ENCODE results near the gene TFEB.

Gene TFEB

DNA sequence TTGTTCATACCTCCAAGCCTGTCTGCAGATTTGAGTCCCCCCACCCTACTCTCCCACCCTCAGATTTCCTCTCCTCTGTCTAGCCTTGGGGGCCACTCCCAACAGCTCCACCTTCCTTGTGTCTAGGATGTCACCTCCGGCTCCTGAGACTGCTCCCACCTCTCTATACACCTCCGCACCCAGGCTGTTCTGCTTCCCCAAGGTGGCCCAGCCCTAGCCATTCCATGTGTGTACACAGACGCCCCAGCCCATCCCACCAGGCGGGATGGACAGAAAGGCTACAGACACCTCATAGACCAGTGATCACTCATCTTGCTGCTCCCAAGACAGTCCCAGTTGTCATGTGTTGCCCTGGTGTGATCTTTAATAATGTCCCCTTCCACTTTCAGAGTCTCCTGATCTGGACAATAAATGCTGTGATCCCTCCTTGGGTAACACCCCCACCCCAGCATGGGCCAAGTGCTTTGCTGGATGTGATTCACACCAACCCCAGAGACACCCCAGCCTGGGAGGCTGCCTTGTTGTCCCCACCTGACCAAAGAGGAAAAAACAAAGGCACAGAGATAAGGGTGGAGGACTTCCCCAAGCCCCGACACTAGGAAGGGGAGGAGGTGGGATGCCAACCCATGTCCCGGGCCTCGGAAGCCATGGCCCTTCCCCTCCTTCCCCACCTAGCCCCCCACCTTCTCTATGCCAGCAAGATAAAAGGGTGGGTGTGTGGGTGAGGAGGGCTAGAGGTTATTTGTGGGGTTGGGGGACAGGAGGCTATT is 61.0 kb downstream of the TFEB start:
- FAIRE-seq (no peak), DNase-seq (ENCODE audit: insufficient read length, low spot score) (no peak)
- no peak for TF ChIP-seq POLR2A (IDR thresholded peaks at IDR 0.05; ENCODE audit: low read depth, low read length)

DNA sequence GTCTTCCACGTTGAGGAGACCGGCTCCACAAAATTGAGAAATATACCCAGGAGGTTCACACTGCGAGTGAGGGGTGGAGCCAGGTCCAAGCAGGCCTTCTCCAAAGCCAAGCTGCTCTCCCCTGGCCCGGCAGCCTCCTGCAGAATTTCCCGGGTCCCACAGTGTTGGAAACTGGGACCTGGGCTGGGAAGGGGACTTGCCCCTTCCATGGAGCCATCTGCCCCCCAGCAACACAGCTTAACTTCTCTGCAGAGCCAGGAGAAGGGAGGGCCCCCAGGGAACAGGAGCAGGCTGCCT is 61.8 kb downstream of the TFEB start:
- TF ChIP-seq POLR2A (IDR thresholded peaks at IDR 0.05; ENCODE audit: low read depth, low read length), result no peak
- FAIRE-seq (no peak), DNase-seq (ENCODE audit: insufficient read length, low spot score) (no peak)

DNA sequence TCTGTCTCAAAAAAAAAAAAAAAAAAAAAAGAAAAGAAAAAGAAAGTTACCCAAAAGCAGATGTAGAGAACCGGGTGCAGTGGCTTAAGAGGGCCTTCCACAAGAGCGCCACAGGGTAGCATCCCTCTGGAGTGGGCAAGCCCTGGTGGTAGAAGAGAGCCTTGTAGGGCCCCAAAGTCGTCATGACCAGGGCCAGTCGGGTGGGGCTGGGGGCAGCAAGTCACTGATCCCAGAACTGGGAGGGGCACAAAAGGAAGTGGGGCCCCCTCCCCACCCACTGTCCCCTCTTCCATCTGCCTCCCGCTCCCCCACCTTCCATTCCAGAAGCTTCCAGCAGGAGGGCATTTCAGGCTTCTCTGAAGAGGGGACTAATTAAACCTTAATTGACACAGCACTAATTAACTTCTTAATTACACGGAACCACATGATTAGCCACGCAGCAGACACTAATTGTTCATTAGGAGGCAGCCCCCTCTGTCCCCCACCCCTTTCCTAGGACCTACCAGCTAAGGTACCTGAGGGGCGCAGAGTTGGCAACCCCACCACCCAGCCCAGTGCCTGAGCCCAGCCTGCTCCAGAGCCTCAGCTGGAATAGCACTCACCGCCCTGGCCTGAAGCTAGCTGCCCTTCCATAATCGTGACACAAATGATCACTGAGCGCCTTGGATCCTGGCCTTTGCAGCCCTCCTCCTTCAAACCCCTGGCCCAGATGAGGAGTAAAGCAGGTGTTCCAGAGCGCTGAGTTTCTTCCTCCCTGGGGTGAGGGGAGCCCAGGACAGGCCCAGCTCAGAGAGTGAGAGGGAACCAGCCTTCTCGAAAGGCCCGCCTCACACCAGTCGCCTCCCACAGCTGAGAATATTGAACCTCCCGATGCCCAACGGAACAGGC is 62.3 kb downstream of the TFEB start:
- FAIRE-seq (no peak), DNase-seq (ENCODE audit: insufficient read length, low spot score) (no peak)
- TF ChIP-seq POLR2A (IDR thresholded peaks at IDR 0.05; ENCODE audit: low read depth, low read length), result no peak

DNA sequence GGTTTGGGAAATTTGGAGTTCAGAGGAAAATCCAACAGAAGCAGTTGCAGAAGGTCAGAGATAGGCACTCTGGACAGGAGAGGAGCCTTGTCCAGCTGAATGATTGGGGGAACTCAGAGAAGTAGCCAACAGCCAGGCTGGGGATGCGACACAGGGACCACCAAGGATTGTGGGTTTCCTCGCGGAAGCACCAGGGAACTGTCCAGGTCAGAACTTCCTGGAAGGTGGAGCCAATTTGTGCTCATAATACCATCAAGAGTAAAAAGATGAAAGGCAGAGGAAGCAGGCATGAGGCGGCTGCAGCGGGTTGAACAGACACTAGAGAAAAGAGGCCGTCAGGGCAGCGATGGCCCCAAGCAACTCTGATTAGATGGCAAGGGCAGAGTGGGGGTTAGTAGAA is 63.4 kb downstream of the TFEB start:
- no peak for FAIRE-seq
- no peak for TF ChIP-seq POLR2A (IDR thresholded peaks at IDR 0.05; ENCODE audit: low read depth, low read length)
- no peak for DNase-seq (ENCODE audit: insufficient read length, low spot score)

DNA sequence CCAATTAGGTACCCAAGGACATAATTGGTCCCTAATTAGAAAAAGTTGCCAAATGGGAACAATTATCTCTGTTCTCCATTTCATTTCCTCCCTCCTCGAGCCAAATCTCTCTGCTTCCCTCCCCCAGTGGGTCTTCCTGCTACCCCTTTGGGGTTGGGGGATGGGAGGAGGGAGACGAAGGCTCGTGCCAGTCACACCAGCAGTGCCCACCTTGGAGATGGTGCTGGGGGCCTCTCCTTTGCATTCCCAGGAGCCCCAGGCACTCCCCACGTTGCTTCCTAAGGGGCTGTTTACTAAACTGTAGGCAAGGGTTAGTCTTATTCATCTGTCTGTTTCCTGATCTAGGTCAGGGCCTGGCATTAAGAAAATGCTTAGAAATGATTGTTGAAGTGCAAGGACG is 64.0 kb downstream of the TFEB start:
- DNase-seq (ENCODE audit: insufficient read length, low spot score) (no peak), FAIRE-seq (no peak)
- no peak for TF ChIP-seq POLR2A (IDR thresholded peaks at IDR 0.05; ENCODE audit: low read depth, low read length)

DNA sequence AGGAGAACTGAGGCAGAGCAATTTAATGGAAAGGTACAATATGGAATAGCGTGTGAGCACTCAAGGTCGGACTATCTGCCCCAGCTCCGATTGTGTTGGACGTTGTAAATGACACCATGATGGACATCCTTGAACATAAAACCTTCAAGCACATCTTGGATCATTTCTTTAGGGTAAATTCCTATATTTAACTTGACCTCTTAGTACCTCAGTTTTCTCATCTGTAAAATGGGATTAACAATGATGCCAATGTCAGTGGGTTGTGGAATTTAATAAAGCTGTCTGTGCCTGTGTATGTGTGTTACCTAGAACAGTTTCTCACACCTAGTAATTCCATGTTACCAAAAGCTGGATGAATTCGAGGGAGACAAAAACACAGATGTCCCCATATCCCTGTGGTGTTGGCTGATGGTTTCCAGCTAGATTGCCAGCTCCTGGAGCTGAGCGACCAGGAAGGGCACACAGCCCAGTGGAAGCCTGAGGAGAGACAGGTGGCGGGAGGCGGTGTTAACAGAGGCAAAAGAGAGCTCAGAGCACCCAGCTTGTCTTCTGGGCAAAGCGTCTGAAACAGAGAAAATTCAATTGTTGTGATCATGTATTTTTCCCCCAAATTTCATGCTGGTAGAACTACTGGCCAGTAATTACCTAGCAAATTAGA is 64.6 kb downstream of the TFEB start:
- TF ChIP-seq POLR2A (IDR thresholded peaks at IDR 0.05; ENCODE audit: low read depth, low read length), result no peak
- DNase-seq (ENCODE audit: insufficient read length, low spot score) (no peak), FAIRE-seq (no peak)

DNA sequence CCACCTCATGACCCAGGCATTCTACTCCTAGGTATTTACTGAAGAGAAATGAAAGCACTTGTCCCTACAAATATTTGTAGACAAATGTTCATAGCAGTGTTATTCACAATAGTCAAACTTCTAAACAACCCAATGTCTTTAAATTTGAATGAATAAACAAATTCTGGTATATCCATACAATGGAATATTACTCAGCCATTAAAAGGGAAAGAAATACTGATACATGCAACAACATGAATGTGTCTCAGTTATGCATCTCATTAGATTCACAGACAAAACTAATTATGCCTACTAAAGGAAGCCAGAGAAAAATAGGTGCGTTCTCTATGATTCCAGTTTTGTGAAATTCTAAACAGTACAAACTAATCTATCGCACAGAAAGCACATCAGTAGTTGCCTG is 66.4 kb downstream of the TFEB start:
- no peak for TF ChIP-seq POLR2A (IDR thresholded peaks at IDR 0.05; ENCODE audit: low read depth, low read length)
- no peak for FAIRE-seq
- DNase-seq (ENCODE audit: insufficient read length, low spot score), result no peak

DNA sequence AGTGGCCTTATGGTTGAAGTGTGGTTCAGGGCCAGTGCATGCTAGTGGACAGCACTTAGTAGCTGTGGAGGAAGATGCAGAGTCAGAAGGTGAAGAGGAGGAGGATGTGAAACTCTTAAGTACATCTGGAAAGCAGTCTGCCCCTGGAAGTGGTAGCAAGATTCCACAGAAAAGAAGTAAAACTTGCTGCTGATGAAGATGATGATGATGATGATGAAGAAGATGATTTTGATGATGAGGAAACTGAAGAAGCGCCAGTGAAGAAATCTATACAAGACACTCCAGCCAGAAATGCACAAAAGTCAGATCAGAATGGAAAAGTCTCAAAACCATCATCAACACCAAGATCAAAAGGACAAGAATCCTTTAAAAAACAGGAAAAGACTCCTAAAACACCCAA is 68.2 kb downstream of the TFEB start:
- no peak for FAIRE-seq
- DNase-seq (ENCODE audit: insufficient read length, low spot score), result no peak
- no peak for TF ChIP-seq POLR2A (IDR thresholded peaks at IDR 0.05; ENCODE audit: low read depth, low read length)

DNA sequence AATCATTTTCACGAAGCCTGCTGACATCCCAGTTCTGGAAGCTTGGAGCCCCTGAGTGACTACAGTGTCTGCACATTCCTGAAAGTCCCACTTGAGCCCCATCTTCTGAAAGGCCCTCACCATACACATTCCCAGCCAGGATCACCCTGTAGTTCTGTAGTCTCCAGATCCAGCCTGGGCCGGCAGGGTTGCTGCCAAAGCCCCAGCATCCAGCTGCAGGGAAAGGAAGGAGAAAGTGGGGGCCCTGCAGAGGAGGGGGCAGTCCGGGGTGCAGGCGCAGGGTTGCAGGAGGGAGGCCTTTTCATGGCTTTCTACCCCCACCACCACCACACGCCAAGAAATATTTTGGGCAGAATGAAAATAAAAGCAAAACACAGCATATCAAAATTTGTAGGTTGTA is 71.1 kb downstream of the TFEB start:
- no peak for TF ChIP-seq POLR2A (IDR thresholded peaks at IDR 0.05; ENCODE audit: low read depth, low read length)
- no peak for DNase-seq (ENCODE audit: insufficient read length, low spot score)
- no peak for FAIRE-seq

DNA sequence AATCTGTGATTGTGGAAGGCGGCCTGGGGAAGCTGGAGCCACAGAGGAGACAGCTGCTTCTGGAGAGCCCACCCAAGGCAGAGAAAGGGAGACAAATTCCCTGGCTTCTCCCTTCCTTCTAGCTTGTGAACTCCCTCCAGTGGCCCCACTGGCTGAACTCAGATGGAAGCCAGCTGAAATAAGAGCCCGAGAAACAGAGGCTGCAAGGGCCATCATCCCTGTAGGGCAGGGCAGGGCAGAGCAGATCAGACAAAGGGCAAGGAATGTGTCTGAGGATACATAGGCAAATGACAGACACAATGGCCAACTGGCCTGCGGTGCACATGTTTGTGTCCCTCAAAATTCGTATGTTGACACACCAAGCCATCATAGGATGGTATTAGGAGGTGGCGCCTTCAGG is 71.8 kb downstream of the TFEB start:
- FAIRE-seq (no peak), DNase-seq (ENCODE audit: insufficient read length, low spot score) (no peak)
- TF ChIP-seq POLR2A (IDR thresholded peaks at IDR 0.05; ENCODE audit: low read depth, low read length), result no peak

DNA sequence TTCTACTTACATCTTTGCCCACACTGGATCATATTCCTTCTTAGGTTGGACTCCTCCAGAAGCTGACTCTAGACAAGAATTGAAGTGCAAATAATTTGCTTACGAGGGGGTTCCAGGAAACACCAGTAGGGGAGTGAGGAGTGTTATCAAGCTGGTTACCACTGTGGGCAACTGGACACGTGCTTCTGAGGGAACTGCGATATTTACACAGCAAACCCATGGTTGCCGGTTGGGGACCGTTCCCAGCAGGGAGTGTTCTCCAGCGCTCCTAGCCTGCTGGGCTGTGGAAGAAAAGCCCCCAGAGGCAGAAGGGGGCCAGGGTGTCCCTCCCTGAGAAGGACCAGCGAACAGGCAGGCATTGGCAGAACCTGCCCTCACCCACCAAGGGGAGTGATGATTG is 75.5 kb downstream of the TFEB start:
- FAIRE-seq, result no peak
- TF ChIP-seq POLR2A (IDR thresholded peaks at IDR 0.05; ENCODE audit: low read depth, low read length), result no peak
- no peak for DNase-seq (ENCODE audit: insufficient read length, low spot score)

DNA sequence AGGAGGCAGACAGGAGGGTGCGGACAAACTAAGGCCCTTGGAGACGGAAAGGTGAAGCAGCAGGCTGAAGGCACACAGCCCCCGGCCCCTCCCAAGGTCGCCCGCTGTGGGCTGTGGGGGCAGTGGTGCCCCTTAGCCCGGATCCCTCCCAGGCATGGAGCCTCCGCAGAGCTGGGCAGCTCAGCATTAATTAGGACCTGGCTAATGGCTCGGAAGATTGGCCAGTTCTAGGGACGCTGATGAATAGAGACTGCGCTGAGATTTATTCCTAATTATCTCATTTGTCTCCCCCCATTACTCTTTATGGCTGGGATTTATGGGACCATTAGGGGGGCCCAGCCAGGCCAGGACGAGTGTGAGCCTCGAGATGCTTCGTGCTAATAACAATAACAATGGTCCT is 76.8 kb downstream of the TFEB start:
- TF ChIP-seq POLR2A (IDR thresholded peaks at IDR 0.05; ENCODE audit: low read depth, low read length), result no peak
- FAIRE-seq (no peak), DNase-seq (ENCODE audit: insufficient read length, low spot score) (no peak)

DNA sequence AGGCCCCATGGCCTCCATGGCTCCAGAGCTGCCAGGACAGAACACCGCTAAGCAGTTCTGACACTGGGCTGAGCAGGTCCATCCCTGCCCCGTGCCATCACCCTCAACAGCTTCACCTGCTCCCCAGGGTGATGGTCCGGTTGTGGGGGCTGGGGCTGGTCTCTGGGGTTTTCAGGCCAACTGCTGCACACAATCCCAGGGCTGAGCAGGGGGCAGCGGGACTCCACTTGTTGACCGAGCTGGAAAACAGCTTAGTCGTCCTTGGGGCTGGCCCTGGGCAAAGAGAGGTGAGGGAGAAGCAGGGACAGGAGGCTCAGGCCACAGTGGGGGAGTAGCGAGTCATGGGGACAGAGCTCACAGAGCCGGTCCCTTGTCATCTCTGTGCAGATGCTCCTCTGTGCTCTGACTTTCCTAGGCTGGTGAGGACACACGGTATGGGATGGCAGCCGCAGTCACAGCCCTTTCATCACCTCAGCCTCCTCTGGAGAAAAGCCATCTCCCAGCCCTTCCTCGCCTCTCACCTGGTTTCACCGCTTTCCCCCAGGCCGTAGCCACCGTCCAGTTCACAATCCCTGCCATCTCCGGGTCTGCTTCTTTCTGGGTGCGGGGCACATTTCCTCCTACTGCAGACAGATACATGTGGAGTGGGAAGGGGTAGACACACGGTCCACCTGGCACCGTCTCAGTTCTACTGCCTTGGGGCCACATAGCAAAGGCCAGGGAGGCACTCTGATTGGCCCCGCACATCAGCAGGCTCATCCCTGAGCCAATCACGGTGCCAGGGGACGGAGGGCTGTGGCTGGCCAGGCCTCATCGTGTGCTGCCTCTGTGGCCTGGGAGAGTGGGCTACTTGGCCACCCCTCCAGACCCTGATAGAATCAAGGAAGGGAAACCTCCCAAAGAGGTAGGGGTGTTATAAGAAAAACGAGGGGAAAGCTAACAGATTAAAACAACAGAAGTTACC is 78.0 kb downstream of the TFEB start:
- TF ChIP-seq POLR2A (IDR thresholded peaks at IDR 0.05; ENCODE audit: low read depth, low read length), result no peak
- DNase-seq (ENCODE audit: insufficient read length, low spot score), result no peak
- no peak for FAIRE-seq

Measured in H54 (cell line).